GM19193 (cell line): ENCODE results near the gene SUN5.

ENCODE experiments used
- POLR2A ChIP-seq: IDR thresholded peaks from 4 replicates; pipeline ENCODE4 v1.6.1; 2011; ENCODE audit not compliant: insufficient read depth, insufficient read length; ENCODE audit errors: extremely low read depth

SUN5 gene

GRCh38 chr20:32959351-32960221 is 44.6 kb downstream of the SUN5 start:
- no peak for TF ChIP-seq POLR2A

GRCh38 chr20:32958574-32958973 is 45.7 kb downstream of the SUN5 start:
- no peak for TF ChIP-seq POLR2A

DNA sequence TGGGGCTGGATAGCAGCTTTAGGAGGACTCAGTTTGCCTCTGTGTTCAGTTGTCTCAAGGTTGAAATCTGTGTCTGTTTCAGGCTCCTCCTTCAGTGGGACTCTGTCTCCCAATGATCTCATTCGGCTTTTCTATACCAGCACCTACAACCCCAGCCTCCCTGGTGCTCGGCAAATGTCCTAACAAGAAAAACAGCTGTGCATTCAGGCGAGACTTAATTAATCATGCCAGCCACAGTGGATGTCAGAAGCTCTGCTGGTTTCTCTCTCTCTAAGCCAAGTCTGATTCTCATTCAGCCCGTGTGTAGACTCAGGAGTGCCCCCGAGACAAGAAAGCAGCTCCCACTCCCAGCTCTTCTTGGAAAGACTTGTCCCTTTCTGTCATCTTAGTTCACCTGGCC is 46.8 kb downstream of the SUN5 start:
- TF ChIP-seq POLR2A = no peak

GRCh38 chr20:32946629-32947028 is 57.6 kb downstream of the SUN5 start:
- no peak for TF ChIP-seq POLR2A

- TF ChIP-seq POLR2A = no peak
Measured at GRCh38 chr20:32945710-32946221, 58.5 kb downstream of the SUN5 start.

DNA sequence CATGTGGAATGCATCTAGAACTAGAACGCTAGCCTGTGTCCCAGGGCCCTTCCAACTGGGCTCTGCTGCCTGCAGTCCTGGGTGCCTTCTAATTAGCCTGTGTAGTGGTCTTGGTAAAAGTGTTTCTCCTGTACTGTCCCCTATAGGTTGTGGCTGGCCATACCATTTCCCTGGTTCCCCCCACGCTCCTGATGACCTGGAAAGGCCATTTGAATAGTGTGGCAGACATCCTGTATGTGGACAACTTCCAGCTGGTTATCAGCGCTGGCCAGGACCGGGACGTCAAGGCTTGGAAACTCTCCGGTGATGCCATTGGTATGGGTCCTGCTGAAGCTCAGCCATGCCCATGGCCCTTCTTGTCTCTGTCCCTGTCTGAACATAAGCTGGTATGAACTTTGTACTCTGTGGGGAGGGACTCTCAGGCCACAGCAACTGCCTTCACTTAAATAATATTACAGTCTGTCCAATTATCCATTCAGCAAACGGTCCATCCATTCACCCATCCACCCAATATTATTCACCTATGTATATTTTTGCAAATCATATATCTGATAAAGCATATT is 60.7 kb downstream of the SUN5 start:
- TF ChIP-seq POLR2A = no peak

- TF ChIP-seq POLR2A = no peak
Measured at GRCh38 chr20:32941155-32941885, 62.9 kb downstream of the SUN5 start.

GRCh38 chr20:32934580-32934979 is 69.7 kb downstream of the SUN5 start:
- no peak for TF ChIP-seq POLR2A
